Germinal center (tissue), 1 donor: ENCODE measurements around the gene STAT5B.
"Not testable (repeated sequence)": the region's sequence is repeated elsewhere in the genome, so short reads cannot be mapped to it uniquely, and the experiment has no call there.

Source experiments
- DNase-seq: peaks from one replicate; pipeline ENCODE4 v3.0.0; 2012; ENCODE audit warnings: mixed read lengths, low spot score

Gene STAT5B

GRCh38 chr17:42233156-42233555, 43.0 kb downstream of the STAT5B start:
- no peak for DNase-seq

- DNase-seq = no peak
Measured at GRCh38 chr17:42230225-42230624, 46.0 kb downstream of the STAT5B start.

- no peak for DNase-seq
Measured at GRCh38 chr17:42227849-42228700, 48.1 kb downstream of the STAT5B start.

- no peak for DNase-seq
Measured at GRCh38 chr17:42225646-42226045, 50.5 kb downstream of the STAT5B start.

GRCh38 chr17:42224651-42225050, 51.5 kb downstream of the STAT5B start:
- DNase-seq = no peak

- DNase-seq = peak; percentile 65
Measured at GRCh38 chr17:42221886-42222745, 54.1 kb downstream of the STAT5B start.

GRCh38 chr17:42219280-42219679, 56.9 kb downstream of the STAT5B start:
- DNase-seq = not testable (repeated sequence)

- DNase-seq = no peak
Measured at GRCh38 chr17:42214156-42214555, 62.0 kb downstream of the STAT5B start.

GRCh38 chr17:42212382-42212781, 63.8 kb downstream of the STAT5B start:
- no peak for DNase-seq

GRCh38 chr17:42211921-42212341, 64.3 kb downstream of the STAT5B start:
- DNase-seq = not testable (repeated sequence)

- DNase-seq = no peak
Measured at GRCh38 chr17:42210046-42210445, 66.1 kb downstream of the STAT5B start.

GRCh38 chr17:42206153-42206612, 70.0 kb downstream of the STAT5B start:
- not testable (repeated sequence) for DNase-seq

GRCh38 chr17:42203354-42203753, 72.8 kb downstream of the STAT5B start:
- DNase-seq = no peak

- no peak for DNase-seq
Measured at GRCh38 chr17:42202696-42203095, 73.5 kb downstream of the STAT5B start.

GRCh38 chr17:42202159-42202558, 74.0 kb downstream of the STAT5B start:
- no peak for DNase-seq

GRCh38 chr17:42201458-42201772, 74.8 kb downstream of the STAT5B start:
- DNase-seq = no peak

GRCh38 chr17:42200706-42201457, 75.3 kb downstream of the STAT5B start:
- DNase-seq = no peak

GRCh38 chr17:42199416-42200011, 76.7 kb downstream of the STAT5B start:
- DNase-seq = no peak

GRCh38 chr17:42198897-42199296, 77.3 kb downstream of the STAT5B start:
- DNase-seq = peak; percentile 49

GRCh38 chr17:42197564-42198156, 78.5 kb downstream of the STAT5B start:
- no peak for DNase-seq
